NCI-H82 (cell line): ENCODE measurements around the gene PTPN5.
"Not testable (repeated sequence)": the region's sequence is repeated elsewhere in the genome, so short reads cannot be mapped to it uniquely, and the experiment has no call there.

ENCODE experiments used
- DNase-seq: peaks from one replicate; lab custom pipeline; 2025; lab: John Stamatoyannopoulos, UW

The PTPN5 gene

GRCh38 chr11:18681949-18682348, 109.6 kb downstream of the PTPN5 start:
- not testable (repeated sequence) for DNase-seq
